ENCODE measurements around the gene EPDR1.

- TF ChIP-seq, protein P1, sequence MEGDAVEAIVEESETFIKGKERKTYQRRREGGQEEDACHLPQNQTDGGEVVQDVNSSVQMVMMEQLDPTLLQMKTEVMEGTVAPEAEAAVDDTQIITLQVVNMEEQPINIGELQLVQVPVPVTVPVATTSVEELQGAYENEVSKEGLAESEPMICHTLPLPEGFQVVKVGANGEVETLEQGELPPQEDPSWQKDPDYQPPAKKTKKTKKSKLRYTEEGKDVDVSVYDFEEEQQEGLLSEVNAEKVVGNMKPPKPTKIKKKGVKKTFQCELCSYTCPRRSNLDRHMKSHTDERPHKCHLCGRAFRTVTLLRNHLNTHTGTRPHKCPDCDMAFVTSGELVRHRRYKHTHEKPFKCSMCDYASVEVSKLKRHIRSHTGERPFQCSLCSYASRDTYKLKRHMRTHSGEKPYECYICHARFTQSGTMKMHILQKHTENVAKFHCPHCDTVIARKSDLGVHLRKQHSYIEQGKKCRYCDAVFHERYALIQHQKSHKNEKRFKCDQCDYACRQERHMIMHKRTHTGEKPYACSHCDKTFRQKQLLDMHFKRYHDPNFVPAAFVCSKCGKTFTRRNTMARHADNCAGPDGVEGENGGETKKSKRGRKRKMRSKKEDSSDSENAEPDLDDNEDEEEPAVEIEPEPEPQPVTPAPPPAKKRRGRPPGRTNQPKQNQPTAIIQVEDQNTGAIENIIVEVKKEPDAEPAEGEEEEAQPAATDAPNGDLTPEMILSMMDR (IDR thresholded peaks at IDR 0.05): no peak
- no peak for TF ChIP-seq POLR2A (IDR thresholded peaks at IDR 0.05)
These were observed 7.7 kb upstream of the EPDR1 start for GRCh38 chr7:37912756-37913155.

All from tibial nerve (tissue), 3 donors.